Osteocyte (in vitro differentiated cells): ENCODE measurements around the gene EMC9. TPM values are rescaled to one million over a fixed set of nuclear protein-coding genes. Genes with fewer than 3 reads are reported as not detected.

Experiments
- DNase-seq: peaks from one replicate; pipeline ENCODE4 v3.0.0; 2021; ENCODE audit warnings: mixed read lengths; ENCODE audit not compliant: unreplicated experiment; ENCODE audit errors: extremely low spot score
- H3K27ac Mint-ChIP-seq: one replicate; pipeline ENCODE4 v1.8.0; 2021; ENCODE audit warnings: mild to moderate bottlenecking, mixed read lengths; ENCODE audit not compliant: unreplicated experiment
- H3K27me3 Mint-ChIP-seq: one replicate; pipeline ENCODE4 v1.8.0; 2021; ENCODE audit warnings: mixed read lengths; ENCODE audit not compliant: unreplicated experiment
- H3K36me3 Mint-ChIP-seq: one replicate; pipeline ENCODE4 v1.8.0; 2021; ENCODE audit warnings: mixed read lengths; ENCODE audit not compliant: unreplicated experiment
- H3K4me1 Mint-ChIP-seq: one replicate; pipeline ENCODE4 v1.8.0; 2021; ENCODE audit warnings: mixed read lengths; ENCODE audit not compliant: unreplicated experiment
- H3K4me3 Mint-ChIP-seq: one replicate; pipeline ENCODE4 v1.8.0; 2021; ENCODE audit warnings: mild to moderate bottlenecking, moderate library complexity, mixed read lengths; ENCODE audit not compliant: unreplicated experiment
- H3K9me3 Mint-ChIP-seq: one replicate; pipeline ENCODE4 v1.8.0; 2021; ENCODE audit warnings: mixed read lengths; ENCODE audit not compliant: unreplicated experiment
- total RNA-seq: library from RNA; stranded (reverse); gene quantifications from 2 replicates; pipeline ENCODE4 v1.2.1, GENCODE V29; 2021
- TF ChIP-seq, protein P1 (sequence below): fragments of 200-600 bp; sonication (generic); IDR thresholded peaks from 2 replicates; pipeline ENCODE4 v1.5.0; 2021; ENCODE audit warnings: antibody characterized with exemption, mild to moderate bottlenecking, moderate library complexity

EMC9 gene
- total RNA-seq, 1 donor from 2014 or later = 15.6 TPM

DNA sequence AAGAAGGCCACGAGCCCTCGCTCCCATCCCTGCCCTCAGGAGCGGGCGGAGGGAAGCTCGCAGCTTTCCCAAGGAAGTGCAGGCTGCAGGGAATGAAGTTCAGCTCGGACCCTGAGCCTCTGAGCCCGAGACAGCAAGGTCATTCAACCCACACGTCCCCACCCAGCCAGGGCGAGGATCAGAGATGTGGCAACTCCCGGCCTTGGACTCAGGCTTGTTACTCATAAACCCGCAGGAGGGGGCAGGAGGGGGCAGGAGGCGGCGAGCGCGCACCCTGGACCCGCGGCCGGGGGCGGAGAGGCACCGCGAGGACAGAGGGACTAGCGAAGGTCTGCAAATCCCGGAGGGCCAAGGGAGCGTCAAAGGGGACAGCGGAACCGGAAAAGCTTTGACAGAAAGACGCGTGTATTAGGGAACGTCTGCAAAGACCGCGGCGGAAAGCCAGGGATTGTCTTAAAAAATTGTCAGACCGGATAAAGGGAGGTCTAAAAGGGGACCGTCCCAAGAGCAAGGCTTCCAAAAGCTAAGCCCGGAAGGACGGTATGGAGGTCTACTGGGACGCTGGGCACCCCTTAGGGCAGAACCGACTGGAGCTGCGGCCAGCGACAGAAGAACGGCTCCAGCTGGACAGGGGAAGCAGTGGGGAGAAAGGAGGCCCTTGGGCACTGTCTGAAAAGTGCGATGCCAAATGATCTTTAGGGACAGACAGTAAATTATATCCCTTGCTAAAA lies 27.4 kb downstream of the EMC9 start:
- peaks cover 9% of the 10 kb centered on the region for H3K36me3 Mint-ChIP-seq
- H3K27me3 Mint-ChIP-seq = no peaks in the 10 kb centered on the region
- H3K4me3 Mint-ChIP-seq = peak overlapping the region; percentile 95
- H3K27ac Mint-ChIP-seq = peak overlapping the region; percentile 99
- peaks cover 16% of the 10 kb centered on the region for H3K4me1 Mint-ChIP-seq
- peak; percentile 89 for DNase-seq
- no peaks in the 10 kb centered on the region for H3K9me3 Mint-ChIP-seq
- TF ChIP-seq, protein P1, sequence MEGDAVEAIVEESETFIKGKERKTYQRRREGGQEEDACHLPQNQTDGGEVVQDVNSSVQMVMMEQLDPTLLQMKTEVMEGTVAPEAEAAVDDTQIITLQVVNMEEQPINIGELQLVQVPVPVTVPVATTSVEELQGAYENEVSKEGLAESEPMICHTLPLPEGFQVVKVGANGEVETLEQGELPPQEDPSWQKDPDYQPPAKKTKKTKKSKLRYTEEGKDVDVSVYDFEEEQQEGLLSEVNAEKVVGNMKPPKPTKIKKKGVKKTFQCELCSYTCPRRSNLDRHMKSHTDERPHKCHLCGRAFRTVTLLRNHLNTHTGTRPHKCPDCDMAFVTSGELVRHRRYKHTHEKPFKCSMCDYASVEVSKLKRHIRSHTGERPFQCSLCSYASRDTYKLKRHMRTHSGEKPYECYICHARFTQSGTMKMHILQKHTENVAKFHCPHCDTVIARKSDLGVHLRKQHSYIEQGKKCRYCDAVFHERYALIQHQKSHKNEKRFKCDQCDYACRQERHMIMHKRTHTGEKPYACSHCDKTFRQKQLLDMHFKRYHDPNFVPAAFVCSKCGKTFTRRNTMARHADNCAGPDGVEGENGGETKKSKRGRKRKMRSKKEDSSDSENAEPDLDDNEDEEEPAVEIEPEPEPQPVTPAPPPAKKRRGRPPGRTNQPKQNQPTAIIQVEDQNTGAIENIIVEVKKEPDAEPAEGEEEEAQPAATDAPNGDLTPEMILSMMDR = no peak

DNA sequence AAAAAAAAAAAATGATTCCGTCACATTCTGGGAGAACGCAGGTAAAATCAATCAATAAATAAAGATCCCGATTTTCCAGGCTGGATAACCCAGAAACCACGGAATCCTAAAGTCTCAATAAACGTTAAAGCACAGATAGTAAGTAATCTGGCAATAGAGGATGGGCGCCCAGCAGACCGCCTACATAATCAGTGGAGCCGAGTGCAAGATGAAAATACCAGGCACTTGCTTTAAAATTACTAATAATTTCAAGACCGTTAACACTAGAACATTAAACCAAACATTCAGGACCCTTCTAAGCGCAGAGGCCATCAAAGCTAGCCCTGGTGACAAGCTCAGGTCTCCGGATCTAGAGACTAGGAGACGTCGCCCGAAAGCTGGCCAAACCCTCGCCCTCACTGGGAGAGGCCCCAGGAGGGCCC lies 28.0 kb downstream of the EMC9 start:
- Mint-ChIP-seq H3K27ac (peak overlapping the region; percentile 99), H3K4me3 (peak overlapping the region; percentile 95), H3K36me3 (peaks cover 3% of the 10 kb centered on the region), H3K27me3 (no peaks in the 10 kb centered on the region), H3K9me3 (no peaks in the 10 kb centered on the region), H3K4me1 (peaks cover 21% of the 10 kb centered on the region)
- TF ChIP-seq, protein P1 = no peak
- no peak for DNase-seq

DNA sequence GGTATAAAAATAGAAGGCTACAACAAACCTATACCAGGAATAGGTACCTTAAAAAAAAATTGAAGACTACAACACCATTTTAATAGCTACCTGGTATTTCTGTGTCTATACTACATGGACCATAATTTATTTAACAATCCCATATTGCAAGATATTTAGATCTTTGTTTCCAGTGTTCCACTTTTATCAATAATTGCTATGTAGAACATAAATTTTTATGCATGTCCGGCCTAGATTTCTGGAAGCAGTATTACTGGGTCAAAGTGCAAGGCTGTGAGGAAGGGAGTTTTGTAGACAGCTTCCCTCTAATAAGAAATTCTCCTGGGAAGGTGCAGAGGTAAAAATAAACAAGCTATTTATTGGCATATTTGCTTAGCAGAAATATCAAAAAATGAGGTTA lies 30.9 kb downstream of the EMC9 start:
- Mint-ChIP-seq H3K4me1 (peaks cover 14% of the 10 kb centered on the region), H3K9me3 (no peaks in the 10 kb centered on the region), H3K27me3 (no peaks in the 10 kb centered on the region), H3K27ac (no peak overlapping the region), H3K36me3 (no peaks in the 10 kb centered on the region), H3K4me3 (no peak overlapping the region)
- no peak for DNase-seq
- TF ChIP-seq, protein P1 = no peak

DNA sequence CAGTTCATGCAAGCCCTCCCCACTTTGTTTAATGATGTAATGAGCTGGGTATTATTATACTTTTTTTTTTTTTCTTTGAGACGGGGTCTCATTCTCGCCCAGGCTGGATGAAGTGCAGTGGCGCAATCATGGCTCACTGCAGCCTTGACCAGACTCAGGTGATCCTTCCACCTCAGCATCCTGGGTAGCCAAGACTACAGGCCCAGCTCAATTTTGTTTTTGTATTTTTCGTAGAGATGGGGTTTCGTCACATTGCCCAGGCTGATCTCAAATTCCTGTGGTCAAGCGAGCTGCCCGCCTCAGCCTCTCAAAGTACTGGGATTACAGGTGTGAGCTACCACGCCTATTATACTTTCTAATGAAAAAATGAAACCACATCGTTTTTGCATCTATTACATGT lies 31.3 kb downstream of the EMC9 start:
- DNase-seq = no peak
- Mint-ChIP-seq H3K27ac (no peak overlapping the region), H3K4me1 (peaks cover 10% of the 10 kb centered on the region), H3K4me3 (no peak overlapping the region), H3K36me3 (no peaks in the 10 kb centered on the region), H3K27me3 (no peaks in the 10 kb centered on the region), H3K9me3 (no peaks in the 10 kb centered on the region)
- TF ChIP-seq, protein P1 = no peak

DNA sequence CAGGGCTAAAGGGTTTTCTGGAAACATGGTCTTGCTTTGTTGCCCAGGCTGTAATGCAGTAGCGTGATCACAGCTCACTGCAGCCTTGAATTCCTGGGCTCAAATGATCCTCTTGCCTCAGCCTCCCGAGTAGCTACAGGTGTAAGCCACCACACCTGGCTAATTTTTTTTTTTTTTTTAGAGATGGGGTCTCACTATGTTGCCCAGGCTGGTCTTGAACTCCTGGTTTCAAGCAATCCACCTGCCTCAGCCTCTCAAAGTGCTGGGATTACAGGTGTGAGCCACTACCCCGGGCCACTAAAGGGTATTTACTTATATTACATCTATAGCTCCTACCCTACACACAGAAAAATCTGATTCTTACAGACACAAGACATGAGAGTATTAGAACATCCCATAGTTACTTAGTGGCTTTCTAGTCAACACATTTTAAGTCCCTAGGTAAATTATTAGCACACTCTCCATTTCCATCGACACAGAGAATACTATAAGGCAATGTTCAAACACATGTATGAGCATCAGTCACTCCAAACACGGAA lies 33.0 kb downstream of the EMC9 start:
- peak overlapping the region; percentile 42 for H3K27ac Mint-ChIP-seq
- H3K27me3 Mint-ChIP-seq = no peaks in the 10 kb centered on the region
- TF ChIP-seq, protein P1 = no peak
- H3K4me1 Mint-ChIP-seq = peaks cover 9% of the 10 kb centered on the region
- DNase-seq = no peak
- peaks cover 11% of the 10 kb centered on the region for H3K36me3 Mint-ChIP-seq
- no peaks in the 10 kb centered on the region for H3K9me3 Mint-ChIP-seq
- no peak overlapping the region for H3K4me3 Mint-ChIP-seq
